H9 (cell line): Measurements from ENCODE around the gene KLHL33. TPM values are rescaled to one million over a fixed set of nuclear protein-coding genes. Genes with fewer than 3 reads are reported as not detected.
A peak's percentile ranks its signal among the peaks of the same experiment; 100 is the strongest.

Source experiments
- DNase-seq: peaks from one replicate; pipeline ENCODE4 v3.0.0-alpha.2; 2017
- H2AFZ ChIP-seq: one replicate; pipeline ENCODE4 v1.6.1; 2013; ENCODE audit warnings: mild to moderate bottlenecking, low read length, control low read depth, moderate library complexity
- H2AK5ac ChIP-seq: 2 replicates; pipeline ENCODE4 v1.6.1; 2013; ENCODE audit warnings: low read length, control low read depth, mixed read lengths; ENCODE audit not compliant: insufficient read length
- H2BK120ac ChIP-seq: one replicate; pipeline ENCODE4 v1.6.1; 2013; ENCODE audit warnings: low read depth, mild to moderate bottlenecking, low read length, control low read depth, inconsistent platforms; ENCODE audit not compliant: poor library complexity, severe bottlenecking
- H2BK12ac ChIP-seq: 2 replicates; pipeline ENCODE4 v1.6.1; 2013; ENCODE audit warnings: low read length, control low read depth, mixed read lengths, low read depth; ENCODE audit not compliant: insufficient read length
- H2BK15ac ChIP-seq: 2 replicates; pipeline ENCODE4 v1.6.1; 2013; ENCODE audit warnings: low read depth, low read length, control low read depth
- H2BK20ac ChIP-seq: one replicate; pipeline ENCODE4 v1.6.1; 2013; ENCODE audit warnings: low read depth, mild to moderate bottlenecking, low read length, control low read depth, inconsistent platforms; ENCODE audit not compliant: poor library complexity, severe bottlenecking
- H2BK5ac ChIP-seq: 2 replicates; pipeline ENCODE4 v1.6.1; 2013; ENCODE audit warnings: low read length, control low read depth, mixed read lengths; ENCODE audit not compliant: insufficient read length
- H3K14ac ChIP-seq: 2 replicates; pipeline ENCODE4 v1.6.1; 2013; ENCODE audit warnings: low read length, control low read depth; ENCODE audit not compliant: insufficient read depth
- H3K18ac ChIP-seq: 2 replicates; pipeline ENCODE4 v1.6.1; 2013; ENCODE audit warnings: low read depth, mild to moderate bottlenecking, mixed read lengths, low read length, control low read depth; ENCODE audit not compliant: insufficient read length
- H3K23ac ChIP-seq: 2 replicates; pipeline ENCODE4 v1.6.1; 2013; ENCODE audit warnings: low read length, control low read depth, mixed read lengths, low read depth; ENCODE audit not compliant: insufficient read length
- H3K23me2 ChIP-seq: 2 replicates; pipeline ENCODE4 v1.6.1; 2013; ENCODE audit warnings: low read depth, mild to moderate bottlenecking, mixed read lengths, low read length, control low read depth; ENCODE audit not compliant: insufficient read length, poor library complexity, severe bottlenecking
- H3K27ac ChIP-seq: 2 replicates; pipeline ENCODE4 v1.5.1; 2013; ENCODE audit warnings: low read length, control low read depth, mixed read lengths, low read depth; ENCODE audit not compliant: insufficient read length
- H3K27me3 ChIP-seq: 2 replicates; pipeline ENCODE4 v1.6.1; 2013; ENCODE audit warnings: low read length, control low read depth, inconsistent platforms; ENCODE audit not compliant: insufficient read depth
- H3K4ac ChIP-seq: 2 replicates; pipeline ENCODE4 v1.6.1; 2013; ENCODE audit warnings: low read depth, mild to moderate bottlenecking, control low read depth, inconsistent platforms, low read length, moderate library complexity
- H3K4me1 ChIP-seq: 2 replicates; pipeline ENCODE4 v1.6.1; 2013; ENCODE audit warnings: low read length, control low read depth, inconsistent platforms; ENCODE audit not compliant: insufficient read depth
- H3K4me2 ChIP-seq: 2 replicates; pipeline ENCODE4 v1.6.1; 2013; ENCODE audit warnings: low read length, control low read depth, mixed read lengths; ENCODE audit not compliant: insufficient read length, insufficient read depth
- H3K56ac ChIP-seq: 2 replicates; pipeline ENCODE4 v1.6.1; 2013; ENCODE audit warnings: low read depth, mild to moderate bottlenecking, mixed read lengths, low read length, control low read depth; ENCODE audit not compliant: insufficient read length
- H3K79me1 ChIP-seq: 2 replicates; pipeline ENCODE4 v1.6.1; 2013; ENCODE audit warnings: low read depth, mild to moderate bottlenecking, moderate library complexity, low read length, control low read depth, inconsistent platforms; ENCODE audit not compliant: insufficient read depth, poor library complexity, severe bottlenecking
- H3K79me2 ChIP-seq: 2 replicates; pipeline ENCODE4 v1.6.1; 2013; ENCODE audit warnings: low read length, control low read depth, inconsistent platforms; ENCODE audit not compliant: insufficient read depth
- H3K9ac ChIP-seq: 2 replicates; pipeline ENCODE4 v1.6.1; 2013; ENCODE audit warnings: low read length, control low read depth, mixed read lengths; ENCODE audit not compliant: insufficient read length; ENCODE audit errors: extremely low read depth
- H3K9me3 ChIP-seq: one replicate; pipeline ENCODE4 v1.6.1; 2013; ENCODE audit warnings: low read depth, low read length, inconsistent platforms; ENCODE audit not compliant: control insufficient read depth
- H3T11ph ChIP-seq: one replicate; pipeline ENCODE4 v1.6.1; 2013; ENCODE audit warnings: mild to moderate bottlenecking, low read length, control low read depth, inconsistent platforms
- H4K20me1 ChIP-seq: one replicate; pipeline ENCODE4 v1.6.1; 2013; ENCODE audit not compliant: control insufficient read depth, insufficient read length, insufficient read depth
- H4K5ac ChIP-seq: 2 replicates; pipeline ENCODE4 v1.6.1; 2013; ENCODE audit warnings: low read depth, mild to moderate bottlenecking, mixed read lengths, low read length, control low read depth; ENCODE audit not compliant: insufficient read length
- H4K8ac ChIP-seq: replicated peaks from 2 replicates; pipeline ENCODE4 v1.6.1; 2013; ENCODE audit warnings: low read length, control low read depth, mixed read lengths, low read depth; ENCODE audit not compliant: insufficient read length
- H4K91ac ChIP-seq: 2 replicates; pipeline ENCODE4 v1.6.1; 2013; ENCODE audit warnings: low read depth, mild to moderate bottlenecking, moderate library complexity, mixed read lengths, low read length, control low read depth; ENCODE audit not compliant: insufficient read length
- H3K27ac Mint-ChIP-seq, 3 experiments: 2 replicates in 2 of 3; 3 replicates in 1 of 3; pipeline ENCODE4 v1.8.0; 2020 to 2021; ENCODE audit warnings: mixed read lengths in 3 of 3, mild to moderate bottlenecking in 1 of 3, moderate library complexity in 1 of 3
- H3K27me3 Mint-ChIP-seq: 2 replicates; pipeline ENCODE4 v1.8.0; 2021; ENCODE audit warnings: low read depth, mild to moderate bottlenecking, moderate library complexity, mixed read lengths
- H3K36me3 Mint-ChIP-seq, 3 experiments: 2 replicates in 2 of 3; 3 replicates in 1 of 3; pipeline ENCODE4 v1.8.0; 2020 to 2021; ENCODE audit warnings: low read depth in 3 of 3, mixed read lengths in 3 of 3; ENCODE audit not compliant: insufficient read depth in 1 of 3
- H3K4me1 Mint-ChIP-seq, 2 experiments: 2 replicates each; pipeline ENCODE4 v1.8.0; 2020; ENCODE audit warnings: mixed read lengths in 2 of 2
- H3K4me3 Mint-ChIP-seq, 2 experiments: 2 replicates in 1 of 2; 3 replicates in 1 of 2; pipeline ENCODE4 v1.8.0; 2020 to 2021; ENCODE audit warnings: mild to moderate bottlenecking in 2 of 2, mixed read lengths in 2 of 2, moderate library complexity in 1 of 2
- H3K9me3 Mint-ChIP-seq, 2 experiments: 2 replicates in 1 of 2; 3 replicates in 1 of 2; pipeline ENCODE4 v1.8.0; 2020; ENCODE audit warnings: mild to moderate bottlenecking in 2 of 2, mixed read lengths in 2 of 2, moderate library complexity in 1 of 2
- CTCF ChIP-seq: fragments of 200-600 bp; sonication (generic); conservative IDR thresholded peaks from 3 replicates; pipeline ENCODE4 v1.8.0; 2021; ENCODE audit warnings: antibody characterized with exemption, mild to moderate bottlenecking
- WGBS: extraction: QIAGEN DNeasy Blood & Tissue Kit; methylation state at CpG from one replicate; pipeline ENCODE4 v1.1.7; 2013; ENCODE audit warnings: missing lambda C conversion rate, low lambda C conversion rate, mixed read lengths; ENCODE audit not compliant: insufficient read length; ENCODE audit errors: extremely low coverage; 5-methylcytosine and 5-hydroxymethylcytosine counted together
- total RNA-seq: library from RNA; stranded (reverse); gene quantifications from 2 replicates; pipeline ENCODE4 v1.2.1, GENCODE V29; 2021

Gene KLHL33
- total RNA-seq, 1 experiment from 2014 or later: 0.04 TPM

GRCh38 chr14:20455355-20456300, 19.7 kb upstream of the KLHL33 start:
- Mint-ChIP-seq H3K9me3 (no peaks in the 10 kb centered on the region; a peak in 1 of 5 replicates), H3K27me3 (no peaks in the 10 kb centered on the region), H3K4me3 (no peak overlapping the region), H3K36me3 (peaks cover 21 to 46% (median 27%) of the 10 kb centered on the region in 3 experiments), H3K27ac (no peak overlapping the region), H3K4me1 (peaks cover 13 to 19% of the 10 kb centered on the region in 2 experiments)
- no peak overlapping the region for H3K23ac ChIP-seq
- WGBS: no CpG with 5 or more reads among the region's 39 CpGs
- no peaks in the 10 kb centered on the region for H3K9me3 ChIP-seq
- H2BK12ac ChIP-seq: no peak overlapping the region
- no peaks in the 10 kb centered on the region for H3K27me3 ChIP-seq
- H3K9ac ChIP-seq: peak overlapping the region; percentile 97
- peak overlapping the region; percentile 20; the same call in 1 of the 2 replicates for H3K4ac ChIP-seq
- peak overlapping the region; percentile 70 for H3K4me2 ChIP-seq
- H4K8ac ChIP-seq: no peak overlapping the region
- DNase-seq: no peak
- H2BK5ac ChIP-seq: peak overlapping the region; percentile 67
- H3K14ac ChIP-seq: peak overlapping the region; percentile 92; the same call in 1 of the 2 replicates
- peaks cover 8% of the 10 kb centered on the region for H3K23me2 ChIP-seq
- H2AK5ac ChIP-seq: no peak overlapping the region
- peaks cover 12% of the 10 kb centered on the region; the same call in 1 of the 2 replicates for H3K79me2 ChIP-seq
- no peak overlapping the region for H2BK120ac ChIP-seq
- H2BK15ac ChIP-seq: no peak overlapping the region
- peak overlapping the region; percentile 88 for H3K27ac ChIP-seq
- H4K5ac ChIP-seq: peak overlapping the region; percentile 80
- H3K4me1 ChIP-seq: no peaks in the 10 kb centered on the region; the same call in 1 of the 2 replicates
- peak overlapping the region; percentile 3 for H3T11ph ChIP-seq
- no peak for TF ChIP-seq CTCF
- no peak overlapping the region for H4K91ac ChIP-seq
- no peaks in the 10 kb centered on the region for H4K20me1 ChIP-seq
- peaks cover 6% of the 10 kb centered on the region for H3K79me1 ChIP-seq
- peak overlapping the region; percentile 63 for H3K56ac ChIP-seq
- peak overlapping the region; percentile 88 for H3K18ac ChIP-seq
- H2BK20ac ChIP-seq: no peak overlapping the region
- H2AFZ ChIP-seq: no peak overlapping the region
